ENCODE measurements around the gene AGER. TPM values are rescaled to one million over a fixed set of nuclear protein-coding genes. Genes with fewer than 3 reads are reported as not detected.

The AGER gene
- total RNA-seq, 2 donors from 2014 or later: 3.0 to 4.9 TPM

DNA sequence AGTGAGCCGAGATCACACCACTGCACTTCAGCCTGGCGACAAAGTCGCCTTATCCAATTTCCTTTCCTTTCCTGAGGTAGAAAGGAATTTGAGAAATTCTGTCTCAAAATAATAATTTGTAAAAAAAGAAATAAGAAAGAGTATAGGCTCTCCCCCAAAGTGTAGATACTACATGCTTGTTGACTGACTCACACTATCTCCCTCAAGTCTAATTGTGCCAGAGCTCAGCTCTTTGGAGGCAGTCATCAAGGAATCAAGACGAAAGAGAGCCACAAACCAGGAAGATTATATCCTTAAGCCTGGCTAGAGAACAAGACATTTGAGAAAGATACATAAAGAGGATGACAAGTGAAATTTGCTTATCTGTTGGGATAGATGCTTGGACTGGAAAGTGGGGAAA, 50.3 kb downstream of the AGER start:
- Histone ChIP-seq H3K36me3 (replicated peaks in 1 of 2; ENCODE audit: insufficient read depth in 1 of 2, low read depth in 2 of 2) (no peaks in the 10 kb centered on the region), H3K4me3 (no peak overlapping the region), H3K9me3 (no peaks in the 10 kb centered on the region), H3K4me1 (peaks cover 13% of the 10 kb centered on the region), H3K27ac (no peak overlapping the region), H3K27me3 (no peaks in the 10 kb centered on the region)
- TF ChIP-seq, protein P1, sequence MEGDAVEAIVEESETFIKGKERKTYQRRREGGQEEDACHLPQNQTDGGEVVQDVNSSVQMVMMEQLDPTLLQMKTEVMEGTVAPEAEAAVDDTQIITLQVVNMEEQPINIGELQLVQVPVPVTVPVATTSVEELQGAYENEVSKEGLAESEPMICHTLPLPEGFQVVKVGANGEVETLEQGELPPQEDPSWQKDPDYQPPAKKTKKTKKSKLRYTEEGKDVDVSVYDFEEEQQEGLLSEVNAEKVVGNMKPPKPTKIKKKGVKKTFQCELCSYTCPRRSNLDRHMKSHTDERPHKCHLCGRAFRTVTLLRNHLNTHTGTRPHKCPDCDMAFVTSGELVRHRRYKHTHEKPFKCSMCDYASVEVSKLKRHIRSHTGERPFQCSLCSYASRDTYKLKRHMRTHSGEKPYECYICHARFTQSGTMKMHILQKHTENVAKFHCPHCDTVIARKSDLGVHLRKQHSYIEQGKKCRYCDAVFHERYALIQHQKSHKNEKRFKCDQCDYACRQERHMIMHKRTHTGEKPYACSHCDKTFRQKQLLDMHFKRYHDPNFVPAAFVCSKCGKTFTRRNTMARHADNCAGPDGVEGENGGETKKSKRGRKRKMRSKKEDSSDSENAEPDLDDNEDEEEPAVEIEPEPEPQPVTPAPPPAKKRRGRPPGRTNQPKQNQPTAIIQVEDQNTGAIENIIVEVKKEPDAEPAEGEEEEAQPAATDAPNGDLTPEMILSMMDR (IDR thresholded peaks at IDR 0.05): no peak
- TF ChIP-seq POLR2A (IDR thresholded peaks at IDR 0.05): no peak
- intact Hi-C loops (cut with DNase I): no loop called here
- no peak for DNase-seq
- 62 to 65% methylated on average over 4 of the region's 4 CpGs for WGBS, 2 donors
- ATAC-seq: no peak

GRCh38 chr6:32132110-32132509, 51.9 kb downstream of the AGER start:
- Histone ChIP-seq H3K9me3 (no peaks in the 10 kb centered on the region), H3K4me1 (peaks cover 24% of the 10 kb centered on the region), H3K4me3 (no peak overlapping the region), H3K36me3 (replicated peaks in 1 of 2; ENCODE audit: insufficient read depth in 1 of 2, low read depth in 2 of 2) (no peaks in the 10 kb centered on the region), H3K27ac (no peak overlapping the region), H3K27me3 (no peaks in the 10 kb centered on the region)
- TF ChIP-seq, protein P1 (IDR thresholded peaks at IDR 0.05): no peak
- TF ChIP-seq POLR2A (IDR thresholded peaks at IDR 0.05): no peak
- intact Hi-C loops (cut with DNase I): no loop called here
- DNase-seq (no peak), ATAC-seq (no peak)

- DNase-seq (no peak), ATAC-seq (no peak)
- no peak overlapping the region for H3K4me3 ChIP-seq
- no peak overlapping the region for H3K27ac ChIP-seq
- no peaks in the 10 kb centered on the region for H3K36me3 ChIP-seq (replicated peaks in 1 of 2; ENCODE audit: insufficient read depth in 1 of 2, low read depth in 2 of 2)
- H3K9me3 ChIP-seq: no peaks in the 10 kb centered on the region
- H3K27me3 ChIP-seq: no peaks in the 10 kb centered on the region
- intact Hi-C loops (cut with DNase I): no loop called here
- TF ChIP-seq, protein P1 (IDR thresholded peaks at IDR 0.05): no peak
- TF ChIP-seq POLR2A (IDR thresholded peaks at IDR 0.05): no peak
- peaks cover 30% of the 10 kb centered on the region for H3K4me1 ChIP-seq
- 81 to 84% methylated on average over 14 of the region's 14 CpGs for WGBS, 2 donors
These were observed 52.6 kb downstream of the AGER start for GRCh38 chr6:32131439-32131948.

Small RNAs within 50 kb of the gene (microRNA-seq; reads per million reads assigned to microRNA genes)
- gene MIR6721 (ENCODE audit: borderline number of aligned reads in 2 of 2, borderline replicate concordance in 2 of 2): 0 to 0.47 reads per million in 2 donors
- gene MIR6833 (ENCODE audit: borderline number of aligned reads in 2 of 2, borderline replicate concordance in 2 of 2): 0 reads per million in 2 donors

Small RNAs within 50 kb of the gene (small RNA-seq; reads per million reads assigned to genes)
- gene AL662884.1 (not detected), gene MIR6833 (not detected)

Other genes starting within 250 kb of the AGER start
- gene CFB, start 238.2 kb downstream of the AGER start, total RNA-seq: 10 to 100 TPM; 21.0 to 33.9 TPM
- 10 to 100 TPM; 38.9 to 39.9 TPM for gene NELFE, start 225.3 kb downstream of the AGER start, total RNA-seq
- 10 to 100 TPM; 30.9 to 52.1 TPM for gene SKIC2, start 225.1 kb downstream of the AGER start, total RNA-seq
- 10 to 100 TPM; 16.9 to 26.0 TPM for gene DXO, start 212.1 kb downstream of the AGER start, total RNA-seq
- gene C4A, start 202.2 kb downstream of the AGER start, total RNA-seq: 10 to 100 TPM; 60.3 to 65.9 TPM
- gene C4B, start 169.5 kb downstream of the AGER start, total RNA-seq: 10 to 100 TPM; 57.7 to 77.3 TPM
- under 1 TPM in 1 of 2 donors, not detected in 1; 0.52 TPM for gene CYP21A2, start 145.8 kb downstream of the AGER start, total RNA-seq
- 10 to 100 TPM; 24.9 to 36.6 TPM for gene TNXB, start 74.9 kb downstream of the AGER start, total RNA-seq
- gene ATF6B, start 56.0 kb downstream of the AGER start, total RNA-seq: 10 to 100 TPM; 26.5 to 32.3 TPM
- 1 to 10 TPM; 1.0 to 1.6 TPM for gene FKBPL, start 54.0 kb downstream of the AGER start, total RNA-seq
- not detected for gene PRRT1, start 32.3 kb downstream of the AGER start, total RNA-seq
- 1 to 10 TPM; 3.6 to 9.9 TPM for gene PPT2, start 30.1 kb downstream of the AGER start, total RNA-seq
- 1 to 10 TPM; 5.7 to 6.9 TPM for gene EGFL8, start 19.7 kb downstream of the AGER start, total RNA-seq
- 10 to 100 TPM; 13.2 to 16.1 TPM for gene AGPAT1, start 8.2 kb downstream of the AGER start, total RNA-seq
- 10 to 100 TPM; 34.0 to 62.0 TPM for gene RNF5, start 5.8 kb downstream of the AGER start, total RNA-seq
- 10 to 100 TPM; 28.8 to 31.3 TPM for gene PBX2, start 5.9 kb upstream of the AGER start, total RNA-seq
- 1 to 10 TPM; 1.3 to 6.0 TPM for gene GPSM3, start 8.4 kb upstream of the AGER start, total RNA-seq
- gene NOTCH4, start 39.8 kb upstream of the AGER start, total RNA-seq: 10 to 100 TPM; 10.6 to 48.1 TPM
- not detected for gene TSBP1, start 187.7 kb upstream of the AGER start, total RNA-seq
- not detected for gene BTNL2, start 222.9 kb upstream of the AGER start, total RNA-seq